Measurements from ENCODE around the gene HES4. TPM values are rescaled to one million over a fixed set of nuclear protein-coding genes. Genes with fewer than 3 reads are reported as not detected.
A peak's percentile ranks its signal among the peaks of the same experiment; 100 is the strongest.

HES4 gene
- polyA plus RNA-seq, 1 experiment = 10.8 TPM

GRCh38 chr1:1006305-1007159 lies 6.6 kb upstream of the HES4 start:
- H3K27me3 ChIP-seq (ENCODE audit: control insufficient read depth, insufficient read depth, low read length) = no peaks in the 10 kb centered on the region
- DNase-seq (ENCODE audit: low read depth) = no peak
- no peaks in the 10 kb centered on the region; the same call in none of the 2 replicates for H3K36me3 ChIP-seq (ENCODE audit: control insufficient read depth, insufficient read depth, low read length)
- H3K4me3 ChIP-seq (ENCODE audit: low read depth, low read length) = no peak overlapping the region
- TF ChIP-seq CTCF (IDR thresholded peaks at IDR 0.05; ENCODE audit: insufficient read depth, low read depth, low read length) = no peak
- ChIA-PET CTCF (interaction anchor here (1.0 to 2.2 kb wide), 2 partner anchors 12 to 22 kb away, joined by 4 to 5 read pairs; no protein-coding TSS in a partner anchor), POLR2A (no interaction called here)

- no peaks in the 10 kb centered on the region for H3K27me3 ChIP-seq (ENCODE audit: control insufficient read depth, insufficient read depth, low read length)
- ChIA-PET POLR2A (no interaction called here), CTCF (interaction anchor here (1.6 to 2.2 kb wide), 2 partner anchors 13 to 21 kb away, joined by 5 to 12 read pairs; no protein-coding TSS in a partner anchor)
- no peak for DNase-seq (ENCODE audit: low read depth)
- no peak overlapping the region for H3K4me3 ChIP-seq (ENCODE audit: low read depth, low read length)
- no peaks in the 10 kb centered on the region; the same call in none of the 2 replicates for H3K36me3 ChIP-seq (ENCODE audit: control insufficient read depth, insufficient read depth, low read length)
- no peak for TF ChIP-seq CTCF (IDR thresholded peaks at IDR 0.05; ENCODE audit: insufficient read depth, low read depth, low read length)
Measured at GRCh38 chr1:1005774-1006304, 5.9 kb upstream of the HES4 start.

GRCh38 chr1:1004780-1005697 lies 5.1 kb upstream of the HES4 start:
- ChIA-PET CTCF (interaction anchor here (0.7 to 1.6 kb wide), 3 partner anchors 21 to 333 kb away, joined by 3 to 12 read pairs (median 3); no protein-coding TSS in a partner anchor), POLR2A (interaction anchor here (0.5 kb wide), 1 partner anchor 370 kb away, joined by 5 read pairs; the partner anchor contains the start of gene AURKAIP1)
- Histone ChIP-seq H3K4me3 (ENCODE audit: low read depth, low read length) (no peak overlapping the region), H3K36me3 (ENCODE audit: control insufficient read depth, insufficient read depth, low read length) (no peaks in the 10 kb centered on the region; the same call in none of the 2 replicates), H3K27me3 (ENCODE audit: control insufficient read depth, insufficient read depth, low read length) (no peaks in the 10 kb centered on the region)
- no peak for TF ChIP-seq CTCF (IDR thresholded peaks at IDR 0.05; ENCODE audit: insufficient read depth, low read depth, low read length)
- DNase-seq (ENCODE audit: low read depth) = peak; percentile 45

GRCh38 chr1:1004420-1004779 lies 4.5 kb upstream of the HES4 start:
- TF ChIP-seq CTCF (IDR thresholded peaks at IDR 0.05; ENCODE audit: insufficient read depth, low read depth, low read length) = no peak
- ChIA-PET CTCF (interaction anchor here (1.1 to 1.6 kb wide), 2 partner anchors 20 to 135 kb away, joined by 3 to 12 read pairs; no protein-coding TSS in a partner anchor), POLR2A (no interaction called here)
- H3K4me3 ChIP-seq (ENCODE audit: low read depth, low read length) = no peak overlapping the region
- no peaks in the 10 kb centered on the region; the same call in none of the 2 replicates for H3K36me3 ChIP-seq (ENCODE audit: control insufficient read depth, insufficient read depth, low read length)
- no peaks in the 10 kb centered on the region for H3K27me3 ChIP-seq (ENCODE audit: control insufficient read depth, insufficient read depth, low read length)
- no peak for DNase-seq (ENCODE audit: low read depth)

Data from BJ (cell line).